Coronary artery (tissue), 2 donors: ENCODE measurements around the gene VPS8.

Experiments
- DNase-seq: peaks from one replicate; pipeline ENCODE4 v3.0.0-alpha.2; 2017; ENCODE audit warnings: low spot score
- H3K27ac ChIP-seq, 2 donors: fragments of 200-600 bp; sonication (generic); one replicate each; pipeline ENCODE4 v1.5.1; 2016 to 2019
- H3K4me3 ChIP-seq: fragments of 200-600 bp; sonication (generic); 2 replicates; pipeline ENCODE4 v1.5.1; 2016; ENCODE audit warnings: mild to moderate bottlenecking, moderate library complexity
- TF ChIP-seq, protein P1 (sequence below): fragments of 200-600 bp; sonication (generic); IDR thresholded peaks from one replicate; pipeline ENCODE4 v1.5.1; 2019; ENCODE audit warnings: antibody characterized with exemption

VPS8 gene

DNA sequence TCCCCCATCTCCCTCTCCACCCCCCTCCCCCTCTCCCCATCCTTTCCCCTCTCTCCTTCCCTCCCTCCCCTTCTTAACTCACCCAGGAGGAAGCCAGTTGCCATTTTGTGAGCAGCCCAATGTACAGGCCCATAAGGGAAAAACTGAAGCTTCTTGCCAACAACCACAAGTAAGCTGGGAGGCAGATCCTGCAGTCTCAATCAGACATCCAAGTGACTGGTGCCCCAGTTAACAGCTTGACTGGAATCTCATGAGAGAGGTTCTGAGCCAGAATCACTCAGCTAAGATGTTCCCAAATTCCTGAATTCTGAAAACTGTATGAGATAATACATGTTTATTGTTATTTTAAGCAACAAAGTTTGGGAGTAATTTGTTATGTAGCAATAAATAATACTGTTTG is 250.2 kb downstream of the VPS8 start:
- no peak for DNase-seq
- no peak overlapping the region for H3K27ac ChIP-seq
- TF ChIP-seq, protein P1, sequence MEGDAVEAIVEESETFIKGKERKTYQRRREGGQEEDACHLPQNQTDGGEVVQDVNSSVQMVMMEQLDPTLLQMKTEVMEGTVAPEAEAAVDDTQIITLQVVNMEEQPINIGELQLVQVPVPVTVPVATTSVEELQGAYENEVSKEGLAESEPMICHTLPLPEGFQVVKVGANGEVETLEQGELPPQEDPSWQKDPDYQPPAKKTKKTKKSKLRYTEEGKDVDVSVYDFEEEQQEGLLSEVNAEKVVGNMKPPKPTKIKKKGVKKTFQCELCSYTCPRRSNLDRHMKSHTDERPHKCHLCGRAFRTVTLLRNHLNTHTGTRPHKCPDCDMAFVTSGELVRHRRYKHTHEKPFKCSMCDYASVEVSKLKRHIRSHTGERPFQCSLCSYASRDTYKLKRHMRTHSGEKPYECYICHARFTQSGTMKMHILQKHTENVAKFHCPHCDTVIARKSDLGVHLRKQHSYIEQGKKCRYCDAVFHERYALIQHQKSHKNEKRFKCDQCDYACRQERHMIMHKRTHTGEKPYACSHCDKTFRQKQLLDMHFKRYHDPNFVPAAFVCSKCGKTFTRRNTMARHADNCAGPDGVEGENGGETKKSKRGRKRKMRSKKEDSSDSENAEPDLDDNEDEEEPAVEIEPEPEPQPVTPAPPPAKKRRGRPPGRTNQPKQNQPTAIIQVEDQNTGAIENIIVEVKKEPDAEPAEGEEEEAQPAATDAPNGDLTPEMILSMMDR: no peak
- H3K4me3 ChIP-seq: no peak overlapping the region

DNA sequence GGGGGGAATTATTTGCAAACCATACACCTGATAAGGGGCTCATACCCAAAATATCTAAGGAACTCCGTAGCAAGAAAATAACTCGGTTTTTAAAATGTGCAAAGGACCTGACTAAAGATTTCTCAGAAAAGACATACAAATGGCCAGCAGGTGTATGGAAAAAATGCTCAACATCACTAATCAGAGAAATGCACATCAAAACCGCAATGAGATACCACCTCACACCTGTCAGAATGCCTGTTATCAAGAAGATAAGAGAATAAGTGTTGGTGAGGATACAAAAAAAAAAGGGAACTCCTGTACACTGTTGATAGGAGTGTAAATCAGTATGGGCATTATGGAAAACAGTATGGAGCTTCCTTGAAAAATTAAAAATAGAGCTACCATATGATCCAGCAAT is 251.5 kb downstream of the VPS8 start:
- Histone ChIP-seq H3K4me3 (no peak overlapping the region), H3K27ac (no peak overlapping the region)
- no peak for DNase-seq
- TF ChIP-seq, protein P1: no peak

DNA sequence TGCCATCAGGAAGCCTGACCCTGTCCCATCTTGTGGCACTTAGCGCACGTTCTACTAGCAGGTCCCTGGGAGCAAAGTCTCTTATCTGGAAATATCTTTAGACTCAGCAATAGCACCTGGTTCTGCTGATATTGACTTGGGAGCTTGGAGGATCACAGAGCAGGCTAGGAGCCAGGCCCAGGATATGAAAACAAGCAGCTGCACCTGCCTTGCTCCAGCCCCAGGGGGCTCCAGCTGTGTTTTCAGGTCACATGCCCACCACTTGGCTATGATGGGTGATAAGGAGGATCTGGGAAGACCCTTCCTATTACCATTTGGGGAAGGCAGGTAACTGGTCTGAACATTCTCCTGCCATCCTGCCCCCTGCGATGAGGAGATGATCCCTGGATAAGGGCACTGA is 253.1 kb downstream of the VPS8 start:
- no peak overlapping the region for H3K27ac ChIP-seq
- TF ChIP-seq, protein P1: no peak
- DNase-seq: no peak
- no peak overlapping the region for H3K4me3 ChIP-seq

- no peak for DNase-seq
- H3K4me3 ChIP-seq: no peak overlapping the region
- no peak overlapping the region for H3K27ac ChIP-seq
- TF ChIP-seq, protein P1: no peak
Measured at GRCh38 chr3:185066251-185066650, 254.3 kb downstream of the VPS8 start.

- no peak for DNase-seq
- H3K4me3 ChIP-seq: no peak overlapping the region
- no peak overlapping the region for H3K27ac ChIP-seq
- TF ChIP-seq, protein P1: no peak
Measured at GRCh38 chr3:185067173-185067572, 255.2 kb downstream of the VPS8 start.

DNA sequence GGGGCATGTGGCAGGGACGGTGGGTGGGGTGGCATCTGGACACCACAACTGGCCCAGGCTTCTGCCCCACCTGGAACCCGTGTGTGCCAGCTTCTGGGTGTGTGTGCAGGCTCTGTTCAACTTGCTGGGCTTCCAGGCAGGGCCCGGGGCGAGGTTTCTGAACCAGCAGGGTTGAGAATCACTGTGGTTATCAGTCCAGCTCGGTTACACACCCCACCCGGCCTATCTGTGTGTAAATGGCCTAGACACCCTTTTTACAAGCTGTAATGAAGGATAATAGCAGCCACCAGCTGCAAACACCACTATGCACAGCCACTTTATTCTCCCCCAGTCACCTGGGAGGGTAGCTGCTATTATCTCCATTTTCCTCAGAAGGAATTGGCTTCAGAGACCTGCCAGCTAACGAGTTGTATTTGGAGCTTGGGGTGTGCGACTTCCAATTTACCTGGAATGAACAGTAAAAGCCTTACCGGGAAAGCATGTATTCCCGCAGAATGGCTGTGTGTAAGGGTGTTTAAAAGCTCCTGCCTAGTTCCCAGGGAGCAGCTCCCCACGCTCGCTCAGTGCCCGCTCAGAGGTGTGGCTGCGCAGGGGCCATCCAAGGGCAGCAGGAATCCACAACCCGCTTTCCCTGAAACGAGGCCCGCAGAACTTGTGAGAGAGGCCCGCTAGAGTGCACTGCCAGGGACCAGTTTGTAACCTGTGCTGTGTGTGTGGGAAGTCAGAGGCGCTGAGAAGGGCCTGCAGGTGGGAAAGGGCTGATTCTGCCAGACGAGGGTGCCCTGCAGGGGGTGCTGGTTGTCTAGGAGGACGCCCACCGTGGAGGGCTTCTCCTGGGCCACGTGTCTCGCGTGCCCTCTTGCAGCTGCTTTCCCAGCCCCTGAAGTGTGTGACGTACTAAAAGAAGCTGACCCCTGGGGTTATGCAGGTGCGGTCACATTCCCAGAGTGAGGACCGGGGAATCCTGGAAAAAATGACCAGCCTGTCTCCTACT is 257.4 kb downstream of the VPS8 start:
- DNase-seq: no peak
- Histone ChIP-seq H3K4me3 (no peak overlapping the region), H3K27ac (no peak overlapping the region)
- TF ChIP-seq, protein P1: no peak
